Kidney (tissue), 14 donors: ENCODE measurements around the gene PLRG1. TPM values are rescaled to one million over a fixed set of nuclear protein-coding genes. Genes with fewer than 3 reads are reported as not detected.
A peak's percentile ranks its signal among the peaks of the same experiment; 100 is the strongest.

Experiments used
- DNase-seq, 5 donors: peaks; one replicate each; pipeline ENCODE4 v3.0.0-alpha.2; 2013 to 2020
- FAIRE-seq: peaks from 2 replicates; lab custom pipeline; 2012; peaks lifted over from hg19 to GRCh38; lab: Jason Lieb, UNC
- H3K27ac ChIP-seq, 2 donors: one replicate each; pipeline ENCODE4 v1.7.0; 2013; ENCODE audit warnings: low read depth in 2 of 2, low read length in 2 of 2, inconsistent platforms in 1 of 2
- H3K27me3 ChIP-seq: one replicate; pipeline ENCODE4 v1.7.1; 2013; ENCODE audit warnings: low read length, inconsistent platforms; ENCODE audit not compliant: control insufficient read depth, insufficient read depth
- H3K36me3 ChIP-seq, 3 donors: one replicate each; pipeline versions ENCODE4 v1.7.0 to v1.7.1; 2013; ENCODE audit warnings: low read length in 3 of 3, control low read depth in 1 of 3, inconsistent platforms in 1 of 3; ENCODE audit not compliant: insufficient read depth in 3 of 3, control insufficient read depth in 2 of 3
- H3K4me1 ChIP-seq, 3 donors: one replicate each; pipeline versions ENCODE4 v1.7.0 to v1.7.1; 2013; ENCODE audit warnings: low read length in 3 of 3, inconsistent platforms in 1 of 3, low read depth in 1 of 3; ENCODE audit not compliant: control insufficient read depth in 2 of 3, insufficient read depth in 2 of 3
- H3K4me3 ChIP-seq, 3 donors: one replicate each; pipeline versions ENCODE4 v1.7.0 to v1.8.1; 2013; ENCODE audit warnings: low read length in 3 of 3, control low read depth in 1 of 3, inconsistent platforms in 1 of 3
- H3K9ac ChIP-seq, 3 donors: one replicate each; pipeline versions ENCODE4 v1.7.0 to v1.7.1; 2013; ENCODE audit warnings: low read length in 3 of 3, control low read depth in 1 of 3, inconsistent platforms in 1 of 3
- H3K9me3 ChIP-seq, 3 donors: one replicate each; pipeline versions ENCODE4 v1.7.0 to v1.7.1; 2013; ENCODE audit warnings: low read length in 3 of 3, control low read depth in 1 of 3, inconsistent platforms in 1 of 3; ENCODE audit not compliant: control insufficient read depth in 2 of 3, insufficient read depth in 1 of 3
- CTCF ChIP-seq: IDR thresholded peaks from 3 replicates; pipeline ENCODE4 v1.5.1; 2012; ENCODE audit warnings: mild to moderate bottlenecking, moderate library complexity, borderline replicate concordance; ENCODE audit not compliant: insufficient read depth; ENCODE audit errors: extremely low read depth
- intact Hi-C: fragments of 100-400 bp; cut with DNase I; formaldehyde crosslinking; loops from one replicate; pipeline ENCODE4 v1.11.1; 2022
- polyA plus RNA-seq: library from polyadenylated mRNA; stranded (reverse); fragments of 350-450 nt; fragmentation: Illumina TruSeq; extraction: RNeasy Lipid Tissue Mini Kit (QIAGEN cat#74804); gene quantifications from one replicate; pipeline ENCODE4 v1.2.3, GENCODE V29; 2014; ENCODE audit warnings: low read depth, low replicate concordance; ENCODE audit not compliant: insufficient read depth
- total RNA-seq: library from RNA; stranded (reverse); fragmentation: NEBNext Ultra II Directional; extraction: Animal tissue kit (Norgen Biotek cat#: 25700); gene quantifications from one replicate; pipeline ENCODE4 v1.2.1, GENCODE V29; 2021
- donor health status: control.
- donor health status: control.
- donor health status: control.
- donor health status: control.
- donor health status: control.
- donor health status: DM: yes; HTN: yes; CAD: no.
- donor health status: Normal renal cell carcinoma (clear cell type).

The PLRG1 gene
- total and polyA plus RNA-seq, 2 donors from 2014 or later: 54.6 to 69.7 TPM

DNA sequence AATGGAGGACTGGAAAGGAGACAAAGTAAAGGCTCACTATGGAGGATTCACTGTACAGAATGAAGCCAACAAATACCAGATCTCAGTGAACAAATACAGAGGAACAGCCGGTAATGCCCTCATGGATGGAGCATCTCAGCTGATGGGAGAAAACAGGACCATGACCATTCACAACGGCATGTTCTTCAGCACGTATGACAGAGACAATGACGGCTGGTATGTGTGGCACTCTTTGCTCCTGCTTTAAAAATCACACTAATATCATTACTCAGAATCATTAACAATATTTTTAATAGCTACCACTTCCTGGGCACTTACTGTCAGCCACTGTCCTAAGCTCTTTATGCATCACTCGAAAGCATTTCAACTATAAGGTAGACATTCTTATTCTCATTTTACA lies 19.4 kb upstream of the PLRG1 start:
- intact Hi-C loops: no loop called here
- H3K9me3 ChIP-seq: no peaks in the 10 kb centered on the region
- FAIRE-seq (no peak), DNase-seq (no peak)
- no peak for TF ChIP-seq CTCF
- H3K27ac ChIP-seq: no peak overlapping the region
- no peak overlapping the region for H3K9ac ChIP-seq
- no peaks in the 10 kb centered on the region for H3K36me3 ChIP-seq
- no peaks in the 10 kb centered on the region for H3K4me1 ChIP-seq
- no peaks in the 10 kb centered on the region for H3K27me3 ChIP-seq
- no peak overlapping the region for H3K4me3 ChIP-seq

DNA sequence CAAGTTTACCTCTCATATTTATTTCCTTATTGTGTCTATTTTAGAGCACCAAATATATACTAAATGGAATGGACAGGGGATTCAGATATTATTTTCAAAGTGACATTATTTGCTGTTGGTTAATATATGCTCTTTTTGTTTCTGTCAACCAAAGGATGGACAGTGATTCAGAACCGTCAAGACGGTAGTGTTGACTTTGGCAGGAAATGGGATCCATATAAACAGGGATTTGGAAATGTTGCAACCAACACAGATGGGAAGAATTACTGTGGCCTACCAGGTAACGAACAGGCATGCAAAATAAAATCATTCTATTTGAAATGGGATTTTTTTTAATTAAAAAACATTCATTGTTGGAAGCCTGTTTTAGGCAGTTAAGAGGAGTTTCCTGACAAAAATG lies 18.8 kb upstream of the PLRG1 start:
- Histone ChIP-seq H3K27ac (no peak overlapping the region), H3K36me3 (no peaks in the 10 kb centered on the region), H3K9me3 (no peaks in the 10 kb centered on the region), H3K4me1 (no peaks in the 10 kb centered on the region), H3K27me3 (no peaks in the 10 kb centered on the region), H3K9ac (no peak overlapping the region), H3K4me3 (no peak overlapping the region)
- intact Hi-C loops: no loop called here
- no peak for TF ChIP-seq CTCF
- DNase-seq (no peak), FAIRE-seq (no peak)

- Histone ChIP-seq H3K27me3 (no peaks in the 10 kb centered on the region), H3K9ac (no peak overlapping the region), H3K36me3 (no peaks in the 10 kb centered on the region), H3K9me3 (no peaks in the 10 kb centered on the region), H3K27ac (no peak overlapping the region), H3K4me1 (no peaks in the 10 kb centered on the region), H3K4me3 (peak overlapping the region in 1 of 3 donors; percentile 39)
- TF ChIP-seq CTCF: no peak
- FAIRE-seq (no peak), DNase-seq (no peak)
- intact Hi-C loops: no loop called here
Observed at GRCh38 chr4:154566639-154567204, 16.5 kb upstream of the PLRG1 start.

GRCh38 chr4:154565704-154566103 lies 15.5 kb upstream of the PLRG1 start:
- Histone ChIP-seq H3K27ac (no peak overlapping the region), H3K27me3 (no peaks in the 10 kb centered on the region), H3K4me3 (peak overlapping the region in 1 of 3 donors; percentile 43), H3K4me1 (no peaks in the 10 kb centered on the region), H3K9me3 (no peaks in the 10 kb centered on the region), H3K9ac (no peak overlapping the region), H3K36me3 (no peaks in the 10 kb centered on the region)
- intact Hi-C loops: no loop called here
- no peak for TF ChIP-seq CTCF
- FAIRE-seq (no peak), DNase-seq (peak in 1 of 5 donors; percentile 53)
